ENCODE data around the gene RNF180.

Gene RNF180

GRCh38 chr5:64165500-64166200, at the start of gene RNF180:
TSS of gene RNF180 (plus strand) at chr5:64165843. CDS start at chr5:64200808, 34,965 bp downstream.
- TF ChIP-seq CTCF (IDR thresholded peaks at IDR 0.05) = no peak
- Histone ChIP-seq H3K4me3 (peak within 1 kb of the TSS; percentile 91), H3K27ac (peak within 1 kb of the TSS; percentile 90 to 94)
- DNase-seq (ENCODE audit: low spot score) = no peak

GRCh38 chr5:64125521-64125920, 40.1 kb upstream of the RNF180 start:
- no peak for DNase-seq (ENCODE audit: low spot score)
- Histone ChIP-seq H3K27ac (no peak overlapping the region), H3K4me3 (no peak overlapping the region)
- no peak for TF ChIP-seq CTCF (IDR thresholded peaks at IDR 0.05)

DNA sequence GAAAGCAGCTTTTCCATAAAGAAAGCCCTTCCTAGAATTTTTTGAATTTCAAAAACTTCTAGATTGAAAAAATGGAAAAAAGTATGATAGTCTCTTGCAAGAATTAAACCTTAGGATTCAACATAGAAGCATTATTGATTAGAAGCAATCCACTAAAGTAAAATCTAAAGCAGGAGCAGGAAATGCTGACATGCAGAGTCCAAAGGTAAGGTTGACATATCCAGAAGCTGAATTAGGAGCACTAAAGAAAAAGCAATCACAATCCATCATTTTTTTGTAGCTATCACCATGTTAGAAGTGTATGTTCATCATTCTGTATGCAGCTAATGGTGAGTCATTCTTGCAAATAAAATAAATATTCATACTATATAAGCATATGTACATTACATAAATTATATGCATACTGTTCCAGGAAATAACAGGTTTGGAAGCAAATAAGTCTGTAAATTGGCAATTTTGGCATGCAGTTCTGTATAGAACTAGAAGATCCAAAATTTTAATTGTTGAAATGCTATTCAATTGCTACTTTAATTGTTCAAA, 39.4 kb upstream of the RNF180 start:
- TF ChIP-seq CTCF (IDR thresholded peaks at IDR 0.05) = no peak
- Histone ChIP-seq H3K4me3 (no peak overlapping the region), H3K27ac (no peak overlapping the region)
- DNase-seq (ENCODE audit: low spot score) = no peak

DNA sequence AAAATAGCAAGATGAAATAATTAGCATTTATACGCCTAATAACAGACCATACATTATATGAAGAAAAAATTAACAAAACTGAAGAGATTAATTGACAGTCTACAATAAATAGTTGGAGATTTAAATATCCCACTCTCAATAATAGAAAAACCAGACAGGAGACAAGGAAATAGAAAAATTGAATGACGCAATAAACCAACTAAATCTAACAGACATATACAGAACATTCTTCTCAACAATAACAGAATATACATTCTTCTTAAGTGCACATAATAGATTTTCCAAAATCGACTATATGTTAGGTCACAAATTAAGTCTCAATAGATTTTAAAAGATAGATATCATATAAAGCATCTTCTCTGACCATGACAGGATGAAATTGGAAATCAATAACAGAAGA, 25.6 kb upstream of the RNF180 start:
- no peak overlapping the region for H3K27ac ChIP-seq
- DNase-seq (ENCODE audit: low spot score) = no peak
- no peak overlapping the region for H3K4me3 ChIP-seq
- TF ChIP-seq CTCF (IDR thresholded peaks at IDR 0.05) = no peak

DNA sequence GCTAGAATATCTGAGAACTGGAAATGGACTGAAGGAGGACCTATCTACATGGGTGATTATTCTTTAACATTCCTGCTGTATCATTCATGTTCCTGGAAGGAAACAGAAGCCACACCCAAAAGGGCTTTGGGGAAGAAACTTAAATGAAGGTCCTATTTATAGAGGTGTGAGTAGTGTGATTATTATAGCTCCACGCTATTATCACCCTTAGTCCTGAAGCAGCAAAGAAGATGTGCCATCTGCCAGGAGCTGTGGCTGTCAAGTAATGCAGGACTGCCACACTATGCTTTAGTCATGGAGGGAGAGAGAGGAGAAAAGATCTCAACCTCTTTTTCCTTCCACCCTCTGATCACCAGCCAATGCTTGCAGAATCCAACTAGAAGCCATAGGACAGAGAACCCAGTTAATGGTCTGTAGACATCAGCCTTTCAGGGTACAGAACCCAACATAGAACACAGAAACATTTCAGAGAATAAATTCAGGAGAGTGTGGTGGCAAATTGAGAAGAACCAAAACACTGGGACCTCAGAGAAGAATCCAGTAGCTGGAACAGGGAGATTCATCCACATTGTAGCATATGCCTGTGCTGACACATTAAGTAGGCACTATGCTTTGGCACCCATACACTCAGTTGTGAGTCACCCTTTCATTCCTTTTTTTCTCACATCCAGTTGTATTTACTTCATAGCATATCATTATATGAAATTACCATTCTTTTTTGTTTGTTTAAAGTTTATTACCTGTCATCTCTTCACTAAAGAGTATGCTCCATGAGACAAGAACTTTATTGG, 21.0 kb upstream of the RNF180 start:
- no peak for TF ChIP-seq CTCF (IDR thresholded peaks at IDR 0.05)
- no peak for DNase-seq (ENCODE audit: low spot score)
- H3K27ac ChIP-seq = peak overlapping the region; percentile 35 to 76
- H3K4me3 ChIP-seq = no peak overlapping the region

DNA sequence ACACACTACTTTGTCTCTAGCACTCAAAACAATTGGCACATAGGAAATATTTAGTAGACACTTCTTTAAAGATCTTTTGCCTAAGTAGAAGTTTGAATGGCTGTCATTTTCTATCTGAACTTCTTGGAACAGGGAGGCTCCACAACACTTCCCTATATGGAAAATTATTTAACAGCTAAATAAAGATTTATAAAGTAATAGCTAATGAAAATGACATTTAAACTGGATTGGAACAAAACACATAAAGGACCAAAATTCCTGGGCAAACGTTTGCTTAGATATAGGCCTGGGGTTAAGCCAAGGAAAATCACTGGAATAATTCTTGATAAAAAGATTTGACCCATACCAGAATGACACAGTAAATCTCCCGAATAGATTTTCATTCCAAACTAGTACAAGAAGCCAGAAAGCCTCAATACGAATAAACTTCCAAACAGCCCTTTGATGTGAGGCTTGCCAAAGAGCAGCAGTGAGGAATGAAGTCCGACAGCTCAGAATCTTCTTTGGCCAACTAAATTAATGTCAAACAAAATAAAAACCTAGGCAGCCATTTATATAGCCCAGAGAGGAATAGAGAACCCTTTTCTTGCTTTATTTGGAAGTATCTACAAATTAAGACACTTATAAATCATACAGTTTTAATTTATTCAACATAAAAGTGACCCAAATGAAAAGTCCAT, 20.3 kb upstream of the RNF180 start:
- Histone ChIP-seq H3K4me3 (no peak overlapping the region), H3K27ac (peak overlapping the region; percentile 35 to 76)
- no peak for TF ChIP-seq CTCF (IDR thresholded peaks at IDR 0.05)
- DNase-seq (ENCODE audit: low spot score) = no peak
